Spleen (tissue), 7 donors: ENCODE measurements around the gene CCNE1.

ENCODE experiments used
- CTCF ChIP-seq, 11 experiments: fragments of 200-600 bp in 7 of 11; fragments of 450-650 bp in 4 of 11; sonication (generic) in 4 of 11; IDR thresholded peaks in 8 of 11; conservative IDR thresholded peaks in 3 of 11; 1 replicate in 7 of 11; 2 replicates in 4 of 11; pipeline versions ENCODE4 v1.4.0 to v1.8.0; 2016 to 2021; ENCODE audit warnings: antibody characterized with exemption in 11 of 11, inconsistent platforms in 4 of 11, mild to moderate bottlenecking in 1 of 11
- POLR2A ChIP-seq, 3 donors: fragments of 450-650 bp; IDR thresholded peaks; one replicate each; pipeline ENCODE4 v1.5.1; 2017; ENCODE audit warnings: antibody characterized with exemption in 3 of 3, mild to moderate bottlenecking in 1 of 3
- POLR2AphosphoS5 ChIP-seq, 3 donors: sonication (generic); formaldehyde crosslinking; IDR thresholded peaks; one replicate each; pipeline ENCODE4 v1.5.1; 2017; ENCODE audit warnings: antibody characterized with exemption in 3 of 3
- donor health status: DM: no; HTN: no; CAD: no; lungs with moderate emphysema.
- donor health status: DM: no; HTN: no; CAD: no.
- donor health status: DM: no; HTN: no; CAD: no.

- TF ChIP-seq CTCF (IDR thresholded peaks at IDR 0.05 in 8 of 11, conservative IDR thresholded peaks at IDR 0.05 in 3 of 11) (no peak), POLR2A (IDR thresholded peaks at IDR 0.05) (no peak), POLR2AphosphoS5 (IDR thresholded peaks at IDR 0.05) (no peak)
Observed at GRCh38 chr19:29841559-29842367, 30.0 kb downstream of the CCNE1 start.
